Thyroid gland (tissue), 4 donors: ENCODE data around the gene CALM1. TPM values are rescaled to one million over a fixed set of nuclear protein-coding genes. Genes with fewer than 3 reads are reported as not detected.

ENCODE experiments used
- DNase-seq, 2 donors: peaks; one replicate each; pipeline ENCODE4 v3.0.0-alpha.2; 2019
- H3K27ac ChIP-seq, 3 donors: fragments of 200-600 bp; sonication (generic); 1 replicate in 2 of 3; 2 replicates in 1 of 3; pipeline ENCODE4 v1.5.1; 2016 to 2019; ENCODE audit warnings: mild to moderate bottlenecking in 1 of 3, moderate library complexity in 1 of 3
- H3K27me3 ChIP-seq: fragments of 200-600 bp; sonication (generic); one replicate; pipeline ENCODE4 v1.5.1; 2019
- H3K36me3 ChIP-seq, 2 donors: fragments of 200-600 bp; sonication (generic); one replicate each; pipeline ENCODE4 v1.5.1; 2016 to 2019
- H3K4me1 ChIP-seq, 2 donors: fragments of 200-600 bp; sonication (generic); one replicate each; pipeline ENCODE4 v1.5.1; 2017 to 2019
- H3K4me3 ChIP-seq, 3 donors: fragments of 200-600 bp; sonication (generic); replicated peaks in 1 of 3; 1 replicate in 2 of 3; 2 replicates in 1 of 3; pipeline ENCODE4 v1.5.1; 2016; ENCODE audit warnings: mild to moderate bottlenecking in 1 of 3
- H3K9me3 ChIP-seq: fragments of 200-600 bp; sonication (generic); one replicate; pipeline ENCODE4 v1.5.1; 2017
- POLR2A ChIP-seq, 2 donors: fragments of 450-650 bp; IDR thresholded peaks; one replicate each; pipeline ENCODE4 v1.6.1; 2017; ENCODE audit warnings: antibody characterized with exemption in 2 of 2, mild to moderate bottlenecking in 2 of 2, moderate library complexity in 1 of 2
- WGBS, 2 donors: methylation state at CpG; one replicate each; pipeline ENCODE4 v1.1.5; 2017; 5-methylcytosine and 5-hydroxymethylcytosine counted together
- intact Hi-C: fragments of 100-400 bp; cut with DNase I; formaldehyde crosslinking; loops from one replicate; pipeline ENCODE4 v1.15.1; 2023
- total RNA-seq, 4 donors: library from RNA; depleted of rRNA; stranded (reverse); fragments of >200 nt; gene quantifications; one replicate each; pipeline ENCODE4 v1.2.3, GENCODE V29; 2016
- TF ChIP-seq, protein P1 (sequence below), 6 experiments: fragments of 200-600 bp in 3 of 6; fragments of 450-650 bp in 3 of 6; sonication (generic) in 3 of 6; IDR thresholded peaks; one replicate each; pipeline ENCODE4 v1.5.1; 2016 to 2019; ENCODE audit warnings: antibody characterized with exemption in 6 of 6, mild to moderate bottlenecking in 2 of 6, inconsistent platforms in 1 of 6, moderate library complexity in 1 of 6

CALM1 gene
- total RNA-seq, 4 donors from 2014 or later = 262 to 355 (median 294) TPM

DNA sequence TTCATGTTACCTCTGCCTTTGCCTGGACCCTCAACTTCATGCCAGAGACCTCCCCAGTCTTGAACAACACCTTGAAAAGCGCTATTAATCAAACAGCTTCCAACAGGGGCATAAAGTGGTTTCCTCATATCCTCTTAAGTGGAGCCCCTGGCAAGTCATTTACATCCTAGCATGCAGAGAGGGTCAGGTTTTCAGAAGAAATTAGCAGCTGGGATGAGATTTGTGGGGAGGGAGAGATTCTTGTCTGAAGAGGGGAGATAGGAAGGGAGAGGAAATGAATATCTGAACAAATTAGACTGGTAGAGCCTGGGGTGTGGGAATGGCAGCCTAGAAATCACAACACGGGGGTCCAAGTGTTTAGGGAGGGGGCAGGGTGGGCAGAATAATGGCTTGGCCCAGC lies 45.6 kb downstream of the CALM1 start:
- Histone ChIP-seq H3K36me3 (no peaks in the 10 kb centered on the region), H3K9me3 (no peaks in the 10 kb centered on the region), H3K27me3 (no peaks in the 10 kb centered on the region), H3K4me3 (no peak overlapping the region), H3K4me1 (peaks cover 0 to 17% of the 10 kb centered on the region in 2 donors), H3K27ac (no peak overlapping the region)
- 60 to 66% methylated on average over 2 of the region's 2 CpGs for WGBS, 2 donors
- intact Hi-C loops = no loop called here
- TF ChIP-seq, protein P1, sequence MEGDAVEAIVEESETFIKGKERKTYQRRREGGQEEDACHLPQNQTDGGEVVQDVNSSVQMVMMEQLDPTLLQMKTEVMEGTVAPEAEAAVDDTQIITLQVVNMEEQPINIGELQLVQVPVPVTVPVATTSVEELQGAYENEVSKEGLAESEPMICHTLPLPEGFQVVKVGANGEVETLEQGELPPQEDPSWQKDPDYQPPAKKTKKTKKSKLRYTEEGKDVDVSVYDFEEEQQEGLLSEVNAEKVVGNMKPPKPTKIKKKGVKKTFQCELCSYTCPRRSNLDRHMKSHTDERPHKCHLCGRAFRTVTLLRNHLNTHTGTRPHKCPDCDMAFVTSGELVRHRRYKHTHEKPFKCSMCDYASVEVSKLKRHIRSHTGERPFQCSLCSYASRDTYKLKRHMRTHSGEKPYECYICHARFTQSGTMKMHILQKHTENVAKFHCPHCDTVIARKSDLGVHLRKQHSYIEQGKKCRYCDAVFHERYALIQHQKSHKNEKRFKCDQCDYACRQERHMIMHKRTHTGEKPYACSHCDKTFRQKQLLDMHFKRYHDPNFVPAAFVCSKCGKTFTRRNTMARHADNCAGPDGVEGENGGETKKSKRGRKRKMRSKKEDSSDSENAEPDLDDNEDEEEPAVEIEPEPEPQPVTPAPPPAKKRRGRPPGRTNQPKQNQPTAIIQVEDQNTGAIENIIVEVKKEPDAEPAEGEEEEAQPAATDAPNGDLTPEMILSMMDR (IDR thresholded peaks at IDR 0.05) = no peak
- no peak for TF ChIP-seq POLR2A (IDR thresholded peaks at IDR 0.05)
- DNase-seq = no peak

DNA sequence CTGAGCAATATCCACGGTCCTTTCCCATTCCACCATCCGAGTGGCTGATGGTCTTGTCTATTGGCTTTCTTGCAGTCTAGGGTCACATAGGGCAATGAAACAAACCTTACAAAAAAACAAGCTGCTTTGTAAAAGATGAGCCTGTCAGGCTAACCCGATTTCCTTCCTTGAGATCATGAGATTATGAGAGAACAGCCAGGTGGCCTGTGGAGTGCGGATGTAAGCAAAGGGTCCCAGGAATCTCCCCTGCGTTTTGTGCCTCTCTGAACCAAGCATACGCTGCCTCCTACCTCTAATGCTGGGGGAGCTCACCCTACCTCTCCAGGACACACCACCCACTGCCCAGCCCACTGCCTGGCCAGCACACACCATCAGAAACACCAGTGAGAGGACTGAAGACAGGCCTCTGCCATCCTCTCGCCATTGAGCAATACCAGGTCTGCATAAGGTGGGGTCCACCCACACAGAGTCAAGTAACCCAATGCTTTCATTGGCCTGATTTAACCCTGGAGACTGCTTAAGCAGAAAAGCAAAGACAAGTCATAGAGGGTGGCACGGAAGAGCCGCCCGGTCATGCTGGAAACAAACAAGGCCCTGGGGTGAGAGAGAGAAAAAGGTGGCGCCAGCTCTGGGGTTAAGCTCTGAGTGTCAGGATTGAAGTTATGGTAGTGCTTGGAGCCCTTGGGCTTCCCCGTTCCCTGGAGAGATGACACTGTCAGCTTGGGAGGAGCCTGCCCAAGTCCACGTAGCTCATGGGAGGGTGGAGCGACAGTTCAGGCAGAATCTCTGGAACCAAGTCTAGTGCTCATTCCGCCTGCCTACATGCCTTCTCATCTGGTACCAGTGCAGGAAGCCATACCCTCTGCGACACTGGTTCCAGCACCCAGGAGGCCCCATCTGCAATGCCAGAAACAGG lies 46.6 kb downstream of the CALM1 start:
- peak overlapping the region in 2 of 3 donors; percentile 57 to 69 for H3K27ac ChIP-seq
- no peak for DNase-seq
- WGBS, 2 donors = 79 to 85% methylated on average over 14 to 16 of the region's 16 CpGs
- no peak overlapping the region for H3K4me3 ChIP-seq
- H3K4me1 ChIP-seq = peaks cover 0 to 17% of the 10 kb centered on the region in 2 donors
- intact Hi-C loops = no loop called here
- no peaks in the 10 kb centered on the region for H3K9me3 ChIP-seq
- H3K36me3 ChIP-seq = no peaks in the 10 kb centered on the region
- TF ChIP-seq, protein P1 (IDR thresholded peaks at IDR 0.05) = no peak
- no peak for TF ChIP-seq POLR2A (IDR thresholded peaks at IDR 0.05)
- no peaks in the 10 kb centered on the region for H3K27me3 ChIP-seq

DNA sequence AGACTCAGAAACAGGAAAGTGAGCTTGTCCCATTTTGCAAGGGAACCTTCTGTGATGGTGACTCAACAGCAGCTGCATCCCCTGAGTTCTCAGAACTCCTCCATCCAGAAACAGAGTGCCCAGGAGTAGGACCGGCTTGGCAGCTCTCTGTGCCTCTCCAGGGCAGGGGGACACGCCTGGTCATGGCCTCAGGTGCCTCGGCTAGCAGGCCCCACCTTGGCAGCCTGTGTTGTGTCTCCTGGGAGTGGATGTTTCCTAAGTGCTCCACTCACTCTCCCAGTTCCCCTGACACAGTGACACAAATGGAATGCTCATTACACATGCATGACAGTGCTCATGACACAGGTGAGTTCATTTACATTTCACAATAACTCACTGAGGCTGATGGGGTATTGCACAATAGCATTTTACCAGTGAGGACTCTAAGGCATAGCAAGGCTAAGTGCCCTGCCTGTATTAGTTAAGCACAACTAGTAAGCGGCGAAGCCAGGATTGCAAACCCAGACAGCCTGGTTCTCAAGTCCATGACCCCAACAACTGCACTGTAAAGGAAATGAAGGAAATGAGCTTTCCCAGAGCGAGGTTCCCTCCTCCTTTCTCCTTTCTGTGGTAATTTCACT lies 47.4 kb downstream of the CALM1 start:
- H3K9me3 ChIP-seq = no peaks in the 10 kb centered on the region
- intact Hi-C loops = no loop called here
- TF ChIP-seq, protein P1 (IDR thresholded peaks at IDR 0.05) = no peak
- peak in 1 of 2 donors; percentile 25 for TF ChIP-seq POLR2A (IDR thresholded peaks at IDR 0.05)
- peaks cover 0 to 17% of the 10 kb centered on the region in 2 donors for H3K4me1 ChIP-seq
- peak; percentile 91 to 93 for DNase-seq
- H3K36me3 ChIP-seq = no peaks in the 10 kb centered on the region
- no peak overlapping the region for H3K4me3 ChIP-seq
- peak overlapping the region; percentile 46 to 69 (median 57) for H3K27ac ChIP-seq
- H3K27me3 ChIP-seq = no peaks in the 10 kb centered on the region
- 33 to 36% methylated on average over 3 to 5 of the region's 6 CpGs for WGBS, 2 donors

DNA sequence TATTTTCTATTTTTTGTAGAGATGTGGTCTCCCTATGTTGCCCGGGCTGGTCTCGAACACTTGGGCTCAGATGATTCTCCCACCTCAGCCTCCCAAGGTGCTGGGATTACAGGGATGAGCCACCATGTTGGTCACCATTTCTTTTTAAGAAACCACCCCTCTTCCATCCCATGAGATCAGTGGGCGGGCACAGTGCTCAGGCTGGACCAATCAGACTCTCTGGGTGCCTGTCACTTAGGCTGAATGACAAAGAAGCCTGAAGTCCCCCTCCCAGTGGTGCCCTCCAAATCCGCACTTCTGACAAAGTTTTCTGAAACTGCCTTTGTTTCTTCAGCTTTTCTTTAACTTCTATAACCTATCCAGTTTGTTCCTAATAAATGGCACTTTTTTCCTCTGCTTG lies 48.2 kb downstream of the CALM1 start:
- intact Hi-C loops = no loop called here
- peak overlapping the region; percentile 46 to 69 (median 57) for H3K27ac ChIP-seq
- H3K4me1 ChIP-seq = peaks cover 0 to 17% of the 10 kb centered on the region in 2 donors
- no peak overlapping the region for H3K4me3 ChIP-seq
- TF ChIP-seq, protein P1 (IDR thresholded peaks at IDR 0.05) = no peak
- TF ChIP-seq POLR2A (IDR thresholded peaks at IDR 0.05) = no peak
- H3K9me3 ChIP-seq = no peaks in the 10 kb centered on the region
- H3K27me3 ChIP-seq = no peaks in the 10 kb centered on the region
- no peaks in the 10 kb centered on the region for H3K36me3 ChIP-seq
- no peak for DNase-seq
- 97 to 99% methylated on average over 4 of the region's 4 CpGs for WGBS, 2 donors

DNA sequence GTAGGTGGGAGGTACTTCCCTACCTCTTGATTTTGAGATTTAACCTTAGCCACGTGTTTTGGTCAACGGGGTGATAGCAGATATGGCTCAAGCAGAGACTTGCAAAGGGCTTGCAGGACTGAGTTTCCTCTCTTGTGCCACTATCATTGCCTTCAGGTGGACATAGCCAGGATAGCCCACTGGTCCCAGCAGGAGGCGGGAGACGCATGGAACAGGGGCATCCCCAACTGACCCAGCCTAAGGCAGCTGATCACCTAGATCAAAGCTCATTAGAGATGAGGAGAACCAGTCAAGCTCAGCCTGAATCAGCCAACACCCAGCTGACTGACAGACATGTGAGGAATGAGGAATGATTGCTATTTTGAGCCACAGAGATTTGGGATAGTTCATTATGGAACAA lies 49.6 kb downstream of the CALM1 start:
- Histone ChIP-seq H3K9me3 (no peaks in the 10 kb centered on the region), H3K36me3 (no peaks in the 10 kb centered on the region), H3K27ac (no peak overlapping the region), H3K4me3 (no peak overlapping the region), H3K4me1 (peaks cover 0 to 17% of the 10 kb centered on the region in 2 donors), H3K27me3 (no peaks in the 10 kb centered on the region)
- TF ChIP-seq, protein P1 (IDR thresholded peaks at IDR 0.05) = no peak
- TF ChIP-seq POLR2A (IDR thresholded peaks at IDR 0.05) = no peak
- intact Hi-C loops = no loop called here
- 84 to 93% methylated on average over 4 of the region's 4 CpGs for WGBS, 2 donors
- no peak for DNase-seq
